ENCODE data around the gene PRKAG1.

DNA sequence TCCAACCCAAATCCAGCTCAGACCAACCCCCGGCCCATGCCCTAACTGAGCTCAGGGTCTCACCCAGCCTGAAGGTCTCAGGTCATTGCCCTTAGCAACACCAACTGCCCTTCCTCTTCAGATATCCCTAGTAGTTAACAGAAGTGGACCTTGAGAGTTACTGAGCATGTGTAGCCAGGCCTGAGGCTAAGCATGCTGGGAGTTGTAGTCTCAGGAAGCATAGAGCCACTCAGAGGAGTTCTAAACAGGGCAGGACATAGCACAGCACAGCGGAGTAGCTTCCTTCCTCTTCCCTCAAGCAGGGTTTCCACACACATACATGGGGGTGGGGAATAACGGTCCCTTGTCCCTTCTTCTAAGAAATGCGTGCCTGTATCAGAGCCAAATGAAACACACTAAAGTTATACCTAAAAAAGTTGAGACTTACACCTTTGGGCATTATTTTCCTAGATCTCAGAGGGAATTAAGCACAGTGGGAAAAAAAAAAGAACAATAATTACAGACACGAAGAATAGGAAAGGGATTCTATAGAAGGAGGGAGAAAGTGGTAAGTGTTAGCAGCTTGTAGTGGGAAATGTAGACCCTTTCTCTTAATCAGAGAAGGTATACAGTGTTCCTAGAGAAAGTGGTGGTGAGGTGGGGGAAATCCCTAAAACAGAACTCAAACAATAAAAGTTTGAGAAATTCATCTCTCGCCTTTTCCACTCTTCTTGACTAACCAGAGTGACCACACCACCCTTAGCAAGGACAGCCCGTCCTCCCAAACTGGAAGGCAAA is 37.6 kb upstream of the PRKAG1 start:
- no peak for TF ChIP-seq GATA3 (IDR thresholded peaks at IDR 0.05; ENCODE audit: low read depth, low read length)
- TF ChIP-seq GATA2 (IDR thresholded peaks at IDR 0.05; ENCODE audit: low read depth, low read length), result no peak

Measured in SH-SY5Y (cell line).